GM12878 (cell line): Measurements from ENCODE around the gene ATG101. TPM values are rescaled to one million over a fixed set of nuclear protein-coding genes. Genes with fewer than 3 reads are reported as not detected.
"Not testable (repeated sequence)": the region's sequence is repeated elsewhere in the genome, so short reads cannot be mapped to it uniquely, and the experiment has no call there.

Experiments used
- ATAC-seq: fragments of 200-7000 bp; cut with Tn5 transposase; 3 replicates; pipeline ENCODE4 v1.9.1; 2020; ENCODE audit warnings: mild to moderate bottlenecking, moderate library complexity
- BruUV-seq: library from RNA; stranded (reverse); fragments of 400-500 nt; replicated peaks from 2 replicates; lab custom pipeline; 2021; lab: Mats Ljungman, UMichigan
- CTCF ChIA-PET: fragments of 300-600 bp; sonication (Branson Sonifier 250); formaldehyde crosslinking; extraction: SDS; loops from one replicate; lab custom pipeline; 2021; ENCODE audit warnings: inconsistent platforms; lab: Yijun Ruan, JAX
- POLR2A ChIA-PET: fragments of 350-600 bp; formaldehyde crosslinking; extraction: SDS; loops from one replicate; lab custom pipeline; 2021; ENCODE audit warnings: inconsistent platforms; lab: Charles Lee
- RAD21 ChIA-PET: fragments of 300-600 bp; sonication (Branson Sonifier 250); formaldehyde crosslinking; loops from one replicate; lab custom pipeline; 2023; ENCODE audit warnings: antibody characterized with exemption; ENCODE audit not compliant: unreplicated experiment; lab: Charles Lee
- SMC1A ChIA-PET: fragments of 300-600 bp; sonication (Branson Sonifier 250); formaldehyde crosslinking; loops from one replicate; lab custom pipeline; 2023; ENCODE audit not compliant: unreplicated experiment, uncharacterized antibody; lab: Charles Lee
- DNase-seq: peaks from one replicate; pipeline ENCODE4 v3.0.0-alpha.2; 2011; ENCODE audit warnings: low read depth, low spot score
- FAIRE-seq: peaks from 3 replicates; lab custom pipeline; 2011; peaks lifted over from hg19 to GRCh38; lab: Jason Lieb, UNC
- H2AFZ ChIP-seq: 2 replicates; pipeline ENCODE4 v1.6.0; 2011; ENCODE audit warnings: low read depth, low read length, control low read depth; ENCODE audit not compliant: control insufficient read depth
- H3K27ac ChIP-seq: 2 replicates; pipeline ENCODE4 v1.5.1; 2011; ENCODE audit warnings: control low read depth; ENCODE audit not compliant: control insufficient read depth, insufficient read depth
- H3K27me3 ChIP-seq, 2 experiments: replicated peaks in 1 of 2; 2 replicates each; pipeline versions ENCODE4 v1.6.0 to v1.6.1; 2011; ENCODE audit warnings: low read length in 1 of 2; ENCODE audit not compliant: control insufficient read depth in 2 of 2, insufficient read depth in 2 of 2
- H3K36me3 ChIP-seq, 2 experiments: 2 replicates each; pipeline ENCODE4 v1.5.1; 2011; ENCODE audit warnings: low read length in 1 of 2; ENCODE audit not compliant: control insufficient read depth in 2 of 2, insufficient read depth in 2 of 2
- H3K4me1 ChIP-seq: 2 replicates; pipeline ENCODE4 v1.6.1; 2011; ENCODE audit warnings: mild to moderate bottlenecking, low read length, moderate library complexity, mixed read lengths; ENCODE audit not compliant: control insufficient read depth, insufficient read depth
- H3K4me2 ChIP-seq: 2 replicates; pipeline ENCODE4 v1.6.0; 2011; ENCODE audit warnings: control low read depth; ENCODE audit not compliant: control insufficient read depth, insufficient read depth
- H3K4me3 ChIP-seq: fragments of 200-600 bp; sonication (generic); 2 replicates; pipeline ENCODE4 v1.5.1; 2016
- H3K79me2 ChIP-seq: 2 replicates; pipeline ENCODE4 v1.6.0; 2011; ENCODE audit warnings: low read length; ENCODE audit not compliant: control insufficient read depth, insufficient read depth
- H3K9ac ChIP-seq: 2 replicates; pipeline ENCODE4 v1.8.0; 2011; ENCODE audit warnings: low read length, control low read depth, mixed read lengths; ENCODE audit not compliant: control insufficient read depth, insufficient read depth
- H3K9me3 ChIP-seq: replicated peaks from 3 replicates; pipeline ENCODE4 v1.5.1; 2011; ENCODE audit warnings: mild to moderate bottlenecking, low read length; ENCODE audit not compliant: control insufficient read depth, insufficient read depth
- H4K20me1 ChIP-seq: 2 replicates; pipeline ENCODE4 v1.6.0; 2011; ENCODE audit not compliant: control insufficient read depth, insufficient read depth
- ATF7 ChIP-seq: fragments of 450-650 bp; IDR thresholded peaks from 2 replicates; pipeline ENCODE4 v1.6.1; 2016; ENCODE audit warnings: low read depth, mild to moderate bottlenecking
- CREM ChIP-seq: IDR thresholded peaks from 2 replicates; pipeline ENCODE4 v1.6.1; 2014; ENCODE audit warnings: antibody characterized with exemption, low read depth
- CTCF ChIP-seq, 3 experiments: IDR thresholded peaks in 2 of 3; conservative IDR thresholded peaks in 1 of 3; 2 replicates each; pipeline ENCODE4 v1.5.1; 2011; ENCODE audit warnings: low read depth in 3 of 3, low read length in 3 of 3, mild to moderate bottlenecking in 3 of 3, control low read depth in 2 of 3, moderate library complexity in 2 of 3, inconsistent platforms in 1 of 3, mixed read lengths in 1 of 3; ENCODE audit not compliant: control insufficient read depth in 2 of 3, insufficient read depth in 1 of 3; ENCODE audit errors: extremely low read depth in 1 of 3
- HDGF ChIP-seq: fragments of 450-650 bp; IDR thresholded peaks from 2 replicates; pipeline ENCODE4 v1.6.1; 2016; ENCODE audit warnings: antibody characterized with exemption
- IKZF2 ChIP-seq, 2 experiments: fragments of 450-650 bp; IDR thresholded peaks; 2 replicates each; pipeline ENCODE4 v1.6.1; 2017; ENCODE audit warnings: mild to moderate bottlenecking in 2 of 2, moderate library complexity in 2 of 2
- JUNB ChIP-seq: IDR thresholded peaks from 2 replicates; pipeline ENCODE4 v1.6.1; 2016; ENCODE audit warnings: antibody characterized with exemption, mild to moderate bottlenecking
- RAD21 ChIP-seq: IDR thresholded peaks from 2 replicates; pipeline ENCODE4 v1.6.1; 2011; ENCODE audit warnings: mild to moderate bottlenecking, low read depth, low read length, moderate library complexity; ENCODE audit not compliant: insufficient read depth
- RELA ChIP-seq: fragments of 450-650 bp; IDR thresholded peaks from 2 replicates; pipeline ENCODE4 v1.8.0; 2014; ENCODE audit warnings: borderline replicate concordance; ENCODE audit not compliant: partially characterized antibody
- RUNX3 ChIP-seq: IDR thresholded peaks from 2 replicates; pipeline ENCODE4 v1.6.1; 2012; ENCODE audit warnings: low read length, inconsistent platforms
- YY1 ChIP-seq: IDR thresholded peaks from 2 replicates; pipeline ENCODE4 v1.6.1; 2011; ENCODE audit warnings: low read depth, mild to moderate bottlenecking, low read length
- WGBS: methylation state at CpG from one replicate; pipeline ENCODE4 v1.1.6; 2016; ENCODE audit warnings: low lambda C conversion rate; ENCODE audit not compliant: insufficient replicate concordance, insufficient coverage; ENCODE audit errors: missing lambda C conversion rate; 5-methylcytosine and 5-hydroxymethylcytosine counted together
- in situ Hi-C: fragments of 300-500 bp; cut with MboI; formaldehyde crosslinking; loops from 9 replicates; pipeline ENCODE4 v1.14.3; 2018; ENCODE audit warnings: mixed read lengths
- intact Hi-C: fragments of 100-400 bp; cut with micrococcal nuclease; formaldehyde crosslinking; loops from one replicate; pipeline ENCODE4 v1.14.2; 2022; ENCODE audit not compliant: unreplicated experiment
- polyA plus RNA-seq, 11 experiments: library from polyadenylated mRNA; depleted of rRNA in 4 of 11; unstranded in 6 of 11; stranded (reverse) in 5 of 11; fragments of >200 nt; fragmentation: Nextera tagmentation in 4 of 11; fragmentation: Illumina TruSeq in 1 of 11; extraction: Ambion mirVana in 4 of 11; extraction: Trizol in 1 of 11; gene quantifications; 1 replicate in 1 of 11; 2 replicates in 10 of 11; pipeline versions ENCODE4 v1.2.1 to v1.2.3, GENCODE V29; 2011 to 2016; ENCODE audit warnings: inconsistent platforms in 2 of 11, missing spikeins in 2 of 11, low read depth in 1 of 11
- total RNA-seq, 4 experiments: library from RNA; depleted of rRNA in 3 of 4; stranded (reverse); fragments of >200 nt in 3 of 4; fragmentation: Illumina TruSeq in 1 of 4; extraction: Trizol in 1 of 4; gene quantifications; 2 replicates each; pipeline versions ENCODE4 v1.2.1 to v1.2.3, GENCODE V29; 2013 to 2021
- TF ChIP-seq, protein P1 (sequence below): fragments of 450-650 bp; IDR thresholded peaks from 2 replicates; pipeline ENCODE4 v1.6.1; 2016; ENCODE audit warnings: mild to moderate bottlenecking

ATG101 gene
- total and polyA plus RNA-seq, 10 of the 15 experiments (the other 5 are each of a cell fraction or from before 2014, with no cell fraction given): 2.7 to 49.8 (median 35.3) TPM

DNA sequence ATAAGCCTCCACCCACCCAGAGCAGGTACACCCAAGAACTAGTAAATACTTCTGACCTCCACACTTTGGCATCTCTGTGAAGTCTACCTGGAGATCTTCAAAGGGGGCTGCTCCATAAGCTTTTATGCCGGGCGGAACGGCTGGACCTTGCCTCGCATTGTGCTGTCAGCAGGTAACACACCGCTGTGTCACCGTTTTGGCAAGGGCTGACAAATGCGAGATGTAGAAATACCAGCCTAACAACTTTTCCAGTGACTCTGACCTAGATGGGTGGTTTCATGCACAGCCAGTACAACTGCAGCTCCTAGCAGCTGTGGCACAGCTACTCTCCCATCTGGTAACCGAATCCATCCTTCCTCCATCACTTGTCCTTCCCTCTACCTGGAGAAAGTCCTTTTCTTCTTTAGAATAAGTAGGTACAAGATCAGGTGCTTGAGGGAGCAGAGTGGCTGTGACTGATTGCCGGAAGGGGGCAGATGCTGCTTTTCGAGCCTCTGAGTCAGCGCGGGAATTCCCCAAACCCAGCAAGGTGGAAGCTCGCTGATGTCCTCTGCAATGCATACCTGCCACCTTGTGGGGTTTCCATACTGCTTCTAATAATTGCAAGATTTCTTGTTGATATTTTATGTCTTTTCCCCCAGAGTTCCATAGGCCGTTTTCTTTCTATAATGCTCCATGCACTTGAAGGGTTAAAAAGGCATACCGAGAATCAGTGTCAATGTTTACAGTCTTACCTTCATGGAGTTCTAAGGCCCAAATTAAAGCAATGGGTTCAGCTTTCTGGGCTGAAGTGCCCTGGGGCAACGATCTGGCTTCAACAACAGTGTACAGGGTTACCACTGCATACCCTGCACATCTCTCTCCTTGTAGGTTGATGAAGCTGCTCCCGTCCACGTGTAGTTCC, 46.7 kb downstream of the ATG101 start:
- H3K27me3 ChIP-seq, H4K20me1 ChIP-seq, BruUV-seq, in situ Hi-C loops, ATAC-seq, H2AFZ ChIP-seq, H3K79me2 ChIP-seq, H3K9me3 ChIP-seq, FAIRE-seq, H3K36me3 ChIP-seq: not testable (repeated sequence)
- Histone ChIP-seq H3K9ac (peak overlapping the region; percentile 39; the same call in 1 of the 2 replicates), H3K27ac (peak overlapping the region; percentile 50), H3K4me2 (peak overlapping the region; percentile 79), H3K4me3 (peak overlapping the region; percentile 40), H3K4me1 (peaks cover 42% of the 10 kb centered on the region)
- peak; percentile 37 for DNase-seq
- intact Hi-C loops: loop anchor here (1.0 kb wide), 1 partner anchor 33 kb away; no protein-coding TSS in a partner anchor
- WGBS: 19% methylated on average over 18 of the region's 18 CpGs
- ChIA-PET CTCF (interaction anchor here (1.0 to 5.3 kb wide), 14 partner anchors 11 to 146 kb away, joined by 3 to 395 read pairs (median 8); partner anchors contain the start of genes ATG101 and SMIM41), RAD21 (interaction anchor here (1.0 to 5.1 kb wide), 11 partner anchors 11 to 95 kb away, joined by 3 to 151 read pairs (median 8); partner anchors contain the start of genes ATG101 and NR4A1), SMC1A (interaction anchor here (0.7 to 11.3 kb wide), 10 partner anchors 11 to 145 kb away, joined by 3 to 320 read pairs (median 5); partner anchors contain the start of gene NR4A1), POLR2A (interaction anchor here (1.0 to 3.2 kb wide), 2 partner anchors 46 to 91 kb away, joined by 3 to 20 read pairs; partner anchors contain the start of gene ATG101)
- TF ChIP-seq RAD21: peak; percentile 45
- TF ChIP-seq CTCF (IDR thresholded peaks at IDR 0.05 in 2 of 3, conservative IDR thresholded peaks at IDR 0.05 in 1 of 3; ENCODE audit: control insufficient read depth in 2 of 3, extremely low read depth in 1 of 3, insufficient read depth in 1 of 3, low read depth in 3 of 3, low read length in 3 of 3): peak; percentile 29 to 37 (median 36); a peak in 4 of 6 replicates
- TF ChIP-seq IKZF2 (IDR thresholded peaks at IDR 0.05): 0 out of 4 replicates have a peak, but pooled peaks of 1 of the 2 experiments have one; percentile 9
- TF ChIP-seq HDGF: 0 out of 2 replicates have a peak, but pooled peaks have one; percentile 47
- 0 out of 2 replicates have a peak, but pooled peaks have one; percentile 17 for TF ChIP-seq RUNX3
- TF ChIP-seq JUNB: peak; percentile 29; the same call in 1 of the 2 replicates
- peak; percentile 93 for TF ChIP-seq RELA
- TF ChIP-seq, protein P1, sequence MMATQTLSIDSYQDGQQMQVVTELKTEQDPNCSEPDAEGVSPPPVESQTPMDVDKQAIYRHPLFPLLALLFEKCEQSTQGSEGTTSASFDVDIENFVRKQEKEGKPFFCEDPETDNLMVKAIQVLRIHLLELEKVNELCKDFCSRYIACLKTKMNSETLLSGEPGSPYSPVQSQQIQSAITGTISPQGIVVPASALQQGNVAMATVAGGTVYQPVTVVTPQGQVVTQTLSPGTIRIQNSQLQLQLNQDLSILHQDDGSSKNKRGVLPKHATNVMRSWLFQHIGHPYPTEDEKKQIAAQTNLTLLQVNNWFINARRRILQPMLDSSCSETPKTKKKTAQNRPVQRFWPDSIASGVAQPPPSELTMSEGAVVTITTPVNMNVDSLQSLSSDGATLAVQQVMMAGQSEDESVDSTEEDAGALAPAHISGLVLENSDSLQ: peak; percentile 70
- 0 out of 2 replicates have a peak, but pooled peaks have one; percentile 11 for TF ChIP-seq CREM
- peak; percentile 30; the same call in 1 of the 2 replicates for TF ChIP-seq ATF7
- TF ChIP-seq YY1: 0 out of 2 replicates have a peak, but pooled peaks have one; percentile 22
